Lung (tissue), 12 donors: ENCODE results near the gene ADAMTS7. TPM values are rescaled to one million over a fixed set of nuclear protein-coding genes. Genes with fewer than 3 reads are reported as not detected.
"Not testable (repeated sequence)": the region's sequence is repeated elsewhere in the genome, so short reads cannot be mapped to it uniquely, and the experiment has no call there.

ENCODE experiments used
- ATAC-seq: fragments of 200-7000 bp; cut with Tn5 transposase; one replicate; pipeline ENCODE4 v1.9.1; 2020; ENCODE audit warnings: moderate number of reproducible peaks; ENCODE audit not compliant: insufficient read depth, low FRiP score
- DNase-seq, 3 donors: peaks; one replicate each; pipeline ENCODE4 v3.0.0-alpha.2; 2013 to 2017
- H3K27ac ChIP-seq, 2 donors: one replicate each; pipeline ENCODE4 v1.5.1; 2013; ENCODE audit warnings: mild to moderate bottlenecking in 2 of 2, moderate library complexity in 2 of 2, control low read depth in 1 of 2, inconsistent platforms in 1 of 2, low read depth in 1 of 2, low read length in 1 of 2
- H3K27me3 ChIP-seq, 3 donors: one replicate each; pipeline ENCODE4 v1.5.1; 2013; ENCODE audit warnings: low read length in 2 of 3; ENCODE audit not compliant: control insufficient read depth in 3 of 3, insufficient read depth in 3 of 3
- H3K36me3 ChIP-seq, 4 donors: one replicate each; pipeline ENCODE4 v1.5.1; 2013; ENCODE audit warnings: low read length in 4 of 4, mild to moderate bottlenecking in 1 of 4, moderate library complexity in 1 of 4; ENCODE audit not compliant: control insufficient read depth in 4 of 4, insufficient read depth in 4 of 4
- H3K4me1 ChIP-seq, 5 donors: one replicate each; pipeline ENCODE4 v1.5.1; 2013; ENCODE audit warnings: low read length in 5 of 5, mild to moderate bottlenecking in 2 of 5, moderate library complexity in 1 of 5; ENCODE audit not compliant: control insufficient read depth in 5 of 5, insufficient read depth in 5 of 5
- H3K4me3 ChIP-seq: one replicate; pipeline ENCODE4 v1.5.1; 2013; ENCODE audit warnings: mild to moderate bottlenecking, control low read depth, moderate library complexity
- H3K9ac ChIP-seq, 2 donors: one replicate each; pipeline ENCODE4 v1.5.1; 2013; ENCODE audit warnings: low read length in 2 of 2, control low read depth in 1 of 2; ENCODE audit not compliant: insufficient read depth in 1 of 2
- H3K9me3 ChIP-seq, 4 donors: one replicate each; pipeline ENCODE4 v1.5.1; 2013; ENCODE audit warnings: low read length in 3 of 4, mild to moderate bottlenecking in 1 of 4, moderate library complexity in 1 of 4; ENCODE audit not compliant: control insufficient read depth in 4 of 4, insufficient read depth in 3 of 4
- CTCF ChIP-seq: IDR thresholded peaks from 2 replicates; pipeline ENCODE4 v1.5.1; 2012; ENCODE audit warnings: mild to moderate bottlenecking; ENCODE audit errors: control extremely low read depth, extremely low read depth
- whole genome bisulfite sequencing, 2 donors: extraction: QIAGEN DNeasy Blood & Tissue Kit; methylation state at CpG; one replicate each; pipeline ENCODE4 v1.1.7; 2013; 5-methylcytosine and 5-hydroxymethylcytosine counted together
- polyA plus RNA-seq, 2 donors: library from polyadenylated mRNA; stranded (reverse); fragments of 200-250 nt; gene quantifications; one replicate each; pipeline ENCODE4 v1.2.1, GENCODE V29; 2013
- total RNA-seq, 2 donors: library from RNA; depleted of rRNA in 1 of 2; stranded (reverse); fragments of >200 nt in 1 of 2; gene quantifications; one replicate each; pipeline ENCODE4 v1.2.1, GENCODE V29; 2014 to 2021
- donor health status: control.
- donor health status: control.
- donor health status: Bipolar disorder and iron deficiency.
- donor health status: healthy.
- donor health status: DM: yes; HTN: yes; CAD: no.

The ADAMTS7 gene
- total and polyA plus RNA-seq, 4 donors = 3.3 to 13.1 (median 5.2) TPM

GRCh38 chr15:78730955-78731354 lies 80.3 kb downstream of the ADAMTS7 start:
- no peaks in the 10 kb centered on the region for H3K9me3 ChIP-seq
- H3K27ac ChIP-seq = no peak overlapping the region
- no peak overlapping the region for H3K4me3 ChIP-seq
- ATAC-seq = no peak
- H3K36me3 ChIP-seq = no peaks in the 10 kb centered on the region
- no peak for DNase-seq
- 87 to 95% methylated on average over 6 of the region's 6 CpGs for WGBS, 2 donors
- no peak overlapping the region for H3K9ac ChIP-seq
- no peaks in the 10 kb centered on the region for H3K4me1 ChIP-seq
- no peak for TF ChIP-seq CTCF
- peaks cover 0 to 3% (median 0%) of the 10 kb centered on the region in 3 donors for H3K27me3 ChIP-seq

- not testable (repeated sequence) for H3K27ac ChIP-seq, ATAC-seq, H3K27me3 ChIP-seq, H3K4me1 ChIP-seq, H3K9ac ChIP-seq, H3K4me3 ChIP-seq, H3K9me3 ChIP-seq, DNase-seq, H3K36me3 ChIP-seq
- WGBS, 2 donors = 20 to 38% methylated on average over 1 of the region's 1 CpG
Measured at GRCh38 chr15:78728427-78728826, 82.8 kb downstream of the ADAMTS7 start.

GRCh38 chr15:78727561-78727960 lies 83.7 kb downstream of the ADAMTS7 start:
- 67 to 78% methylated on average over 5 of the region's 5 CpGs for WGBS, 2 donors
- Histone ChIP-seq H3K27me3 (no peaks in the 10 kb centered on the region), H3K36me3 (no peaks in the 10 kb centered on the region), H3K27ac (no peak overlapping the region), H3K4me1 (no peaks in the 10 kb centered on the region), H3K9me3 (no peaks in the 10 kb centered on the region), H3K9ac (no peak overlapping the region), H3K4me3 (no peak overlapping the region)
- DNase-seq = no peak
- no peak for TF ChIP-seq CTCF
- no peak for ATAC-seq

- no peak for TF ChIP-seq CTCF
Measured at GRCh38 chr15:78726870-78727551, 84.3 kb downstream of the ADAMTS7 start.

GRCh38 chr15:78719819-78720450 lies 91.3 kb downstream of the ADAMTS7 start:
- H3K27me3 ChIP-seq, H3K9me3 ChIP-seq, DNase-seq, H3K4me3 ChIP-seq, H3K36me3 ChIP-seq, H3K4me1 ChIP-seq, H3K9ac ChIP-seq, H3K27ac ChIP-seq, ATAC-seq: not testable (repeated sequence)
- WGBS, 2 donors = 54 to 62% methylated on average over 20 to 21 of the region's 21 CpGs

More at GRCh38 chr15:78726870-78727551, 84.3 kb downstream of the ADAMTS7 start:
- H3K4me1 ChIP-seq = no peaks in the 10 kb centered on the region
- H3K9ac ChIP-seq = no peak overlapping the region
- no peaks in the 10 kb centered on the region for H3K36me3 ChIP-seq
- WGBS, 2 donors = 87 to 95% methylated on average over 14 of the region's 14 CpGs
- DNase-seq (no peak), ATAC-seq (no peak)
- H3K27me3 ChIP-seq = no peaks in the 10 kb centered on the region
- H3K27ac ChIP-seq = no peak overlapping the region
- no peak overlapping the region for H3K4me3 ChIP-seq
- H3K9me3 ChIP-seq = no peaks in the 10 kb centered on the region
